IPS-18c (cell line): ENCODE measurements around the gene SGCG.
"Not testable (repeated sequence)": the region's sequence is repeated elsewhere in the genome, so short reads cannot be mapped to it uniquely, and the experiment has no call there.

ENCODE experiments used
- H3K4me3 ChIP-seq: 2 replicates; pipeline ENCODE4 v1.7.0; 2013; ENCODE audit warnings: low read depth, mild to moderate bottlenecking, low read length, moderate library complexity; ENCODE audit not compliant: insufficient read depth
- H3K9me3 ChIP-seq: one replicate; pipeline ENCODE4 v1.6.1; 2013; ENCODE audit warnings: mild to moderate bottlenecking, low read length, moderate library complexity; ENCODE audit not compliant: control insufficient read depth, insufficient read depth

SGCG gene

GRCh38 chr13:23185542-23185941 lies 4.8 kb downstream of the SGCG start:
- Histone ChIP-seq H3K9me3 (no peaks in the 10 kb centered on the region), H3K4me3 (no peak overlapping the region)

GRCh38 chr13:23201870-23202269 lies 21.1 kb downstream of the SGCG start:
- Histone ChIP-seq H3K4me3 (no peak overlapping the region), H3K9me3 (no peaks in the 10 kb centered on the region)

- H3K4me3 ChIP-seq = no peak overlapping the region
- H3K9me3 ChIP-seq = no peaks in the 10 kb centered on the region
Observed at GRCh38 chr13:23202383-23202782, 21.6 kb downstream of the SGCG start.

GRCh38 chr13:23203516-23203915 lies 22.7 kb downstream of the SGCG start:
- no peak overlapping the region for H3K4me3 ChIP-seq
- no peaks in the 10 kb centered on the region for H3K9me3 ChIP-seq

- H3K9me3 ChIP-seq = no peaks in the 10 kb centered on the region
- no peak overlapping the region for H3K4me3 ChIP-seq
Observed at GRCh38 chr13:23205807-23206206, 25.0 kb downstream of the SGCG start.

GRCh38 chr13:23212671-23213070 lies 31.9 kb downstream of the SGCG start:
- H3K9me3 ChIP-seq = no peaks in the 10 kb centered on the region
- no peak overlapping the region for H3K4me3 ChIP-seq

GRCh38 chr13:23231241-23231640 lies 50.5 kb downstream of the SGCG start:
- Histone ChIP-seq H3K4me3 (no peak overlapping the region), H3K9me3 (no peaks in the 10 kb centered on the region)

GRCh38 chr13:23235994-23236393 lies 55.2 kb downstream of the SGCG start:
- Histone ChIP-seq H3K4me3 (no peak overlapping the region), H3K9me3 (no peaks in the 10 kb centered on the region)

GRCh38 chr13:23243066-23243465 lies 62.3 kb downstream of the SGCG start:
- Histone ChIP-seq H3K9me3 (no peaks in the 10 kb centered on the region), H3K4me3 (no peak overlapping the region)

GRCh38 chr13:23248410-23248809 lies 67.6 kb downstream of the SGCG start:
- not testable (repeated sequence) for H3K4me3 ChIP-seq, H3K9me3 ChIP-seq

- no peaks in the 10 kb centered on the region for H3K9me3 ChIP-seq
- no peak overlapping the region for H3K4me3 ChIP-seq
Observed at GRCh38 chr13:23254506-23254905, 73.7 kb downstream of the SGCG start.

- no peaks in the 10 kb centered on the region for H3K9me3 ChIP-seq
- H3K4me3 ChIP-seq = no peak overlapping the region
Observed at GRCh38 chr13:23267571-23267970, 86.8 kb downstream of the SGCG start.

- Histone ChIP-seq H3K9me3 (no peaks in the 10 kb centered on the region), H3K4me3 (no peak overlapping the region)
Observed at GRCh38 chr13:23268441-23268840, 87.7 kb downstream of the SGCG start.

- H3K4me3 ChIP-seq = no peak overlapping the region
- H3K9me3 ChIP-seq = no peaks in the 10 kb centered on the region
Observed at GRCh38 chr13:23271331-23271730, 90.6 kb downstream of the SGCG start.

- Histone ChIP-seq H3K9me3 (no peaks in the 10 kb centered on the region), H3K4me3 (no peak overlapping the region)
Observed at GRCh38 chr13:23273498-23273897, 92.7 kb downstream of the SGCG start.

GRCh38 chr13:23279321-23279720 lies 98.5 kb downstream of the SGCG start:
- H3K9me3 ChIP-seq = no peaks in the 10 kb centered on the region
- H3K4me3 ChIP-seq = no peak overlapping the region

GRCh38 chr13:23288564-23288963 lies 107.8 kb downstream of the SGCG start:
- H3K9me3 ChIP-seq = no peaks in the 10 kb centered on the region
- H3K4me3 ChIP-seq = no peak overlapping the region

- H3K4me3 ChIP-seq = no peak overlapping the region
Observed at GRCh38 chr13:23288995-23289394, 108.2 kb downstream of the SGCG start.

GRCh38 chr13:23289917-23290357 lies 109.2 kb downstream of the SGCG start:
- no peaks in the 10 kb centered on the region for H3K9me3 ChIP-seq
- no peak overlapping the region for H3K4me3 ChIP-seq

More at GRCh38 chr13:23288995-23289394, 108.2 kb downstream of the SGCG start:
- H3K9me3 ChIP-seq = no peaks in the 10 kb centered on the region
